Measurements from ENCODE around the gene USP40.

The USP40 gene

GRCh38 chr2:233442028-233442310 is 124.6 kb downstream of the USP40 start:
- DNase-seq: no peak

GRCh38 chr2:233441161-233442027 is 125.2 kb downstream of the USP40 start:
- DNase-seq: no peak

GRCh38 chr2:233440714-233441113 is 125.9 kb downstream of the USP40 start:
- DNase-seq: no peak

DNA sequence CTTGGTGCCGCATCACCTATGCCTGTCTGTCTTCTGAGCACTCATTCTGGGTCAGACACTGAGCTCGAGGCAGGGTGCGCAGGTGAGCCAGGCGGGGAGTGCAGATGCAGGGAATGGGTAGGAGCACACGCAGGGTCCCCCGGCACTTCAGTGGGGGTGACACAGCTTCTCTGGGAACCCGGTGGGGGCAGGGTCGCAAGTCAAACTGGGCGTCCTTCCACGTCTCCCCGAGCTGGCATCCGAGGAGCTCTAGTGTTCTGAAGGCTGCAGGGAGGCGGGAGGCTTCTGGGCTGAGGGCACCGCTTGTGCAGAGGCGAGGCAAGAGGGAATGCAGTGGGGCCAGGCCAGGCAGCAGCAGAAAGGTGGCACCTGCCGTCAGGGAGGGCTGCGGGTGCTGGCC is 126.3 kb downstream of the USP40 start:
- DNase-seq: no peak

- no peak for DNase-seq
Observed at GRCh38 chr2:233439191-233439590, 127.4 kb downstream of the USP40 start.

GRCh38 chr2:233438573-233439147 is 127.9 kb downstream of the USP40 start:
- DNase-seq: no peak

DNA sequence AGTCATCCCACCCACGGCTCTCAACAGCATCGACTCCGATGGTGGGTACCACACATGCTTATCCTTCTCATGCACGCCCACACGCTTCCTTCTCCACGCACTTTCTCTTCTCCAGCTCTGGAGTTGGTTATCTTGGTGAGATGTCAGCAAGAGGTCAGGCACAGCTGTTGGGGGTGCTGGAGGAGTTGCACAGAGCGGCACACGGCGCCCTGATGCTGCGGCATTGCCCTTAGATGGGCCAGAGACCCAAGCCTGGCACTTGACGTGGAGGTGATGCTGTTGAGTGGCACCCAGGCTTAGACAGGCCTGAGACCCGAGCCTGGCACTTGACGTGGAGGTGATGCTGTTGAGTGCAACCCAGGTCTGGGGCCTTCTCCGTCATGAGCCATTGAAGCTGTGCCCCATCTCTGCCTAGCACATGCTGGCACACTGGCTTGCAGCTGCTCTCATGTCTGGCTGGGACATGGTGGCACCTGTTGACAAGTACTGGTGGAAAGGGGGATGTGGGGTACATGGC is 129.1 kb downstream of the USP40 start:
- no peak for DNase-seq

DNA sequence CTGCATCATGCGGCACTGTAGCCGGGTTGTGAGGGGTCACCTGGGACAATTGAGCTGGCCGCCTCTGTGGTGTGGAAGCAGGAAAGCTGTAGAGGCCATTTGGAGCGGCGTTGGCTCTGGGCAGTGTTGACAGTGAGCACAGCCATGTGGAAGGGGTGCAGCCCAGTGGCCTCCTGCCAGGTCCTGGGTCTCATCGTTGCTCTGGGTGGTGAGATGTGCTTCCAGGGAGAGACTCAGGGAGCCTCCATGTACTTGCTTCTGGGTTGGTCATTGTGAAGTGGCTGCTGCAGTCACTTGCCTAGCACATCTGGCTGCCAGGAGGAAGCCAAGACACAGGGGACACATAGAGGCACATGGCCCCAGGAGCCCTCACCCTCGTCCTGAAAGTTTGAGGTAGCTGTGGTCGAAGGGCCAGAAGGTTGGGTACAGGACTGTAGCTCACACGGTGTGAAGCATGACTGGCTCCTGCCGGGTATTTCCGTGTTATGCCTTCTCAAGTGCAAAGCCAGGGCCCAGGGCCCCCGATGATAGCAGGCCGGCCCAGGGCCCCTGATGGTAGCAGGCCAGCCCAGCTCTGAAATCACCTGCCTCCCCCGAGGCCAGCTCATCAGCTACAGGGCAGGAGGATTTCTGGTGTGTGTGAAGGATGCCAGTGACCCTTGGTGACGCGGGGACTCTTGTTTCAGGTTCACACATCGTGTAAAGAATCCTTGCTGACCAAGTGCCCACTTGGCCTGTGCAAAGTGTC is 129.7 kb downstream of the USP40 start:
- DNase-seq: no peak

DNA sequence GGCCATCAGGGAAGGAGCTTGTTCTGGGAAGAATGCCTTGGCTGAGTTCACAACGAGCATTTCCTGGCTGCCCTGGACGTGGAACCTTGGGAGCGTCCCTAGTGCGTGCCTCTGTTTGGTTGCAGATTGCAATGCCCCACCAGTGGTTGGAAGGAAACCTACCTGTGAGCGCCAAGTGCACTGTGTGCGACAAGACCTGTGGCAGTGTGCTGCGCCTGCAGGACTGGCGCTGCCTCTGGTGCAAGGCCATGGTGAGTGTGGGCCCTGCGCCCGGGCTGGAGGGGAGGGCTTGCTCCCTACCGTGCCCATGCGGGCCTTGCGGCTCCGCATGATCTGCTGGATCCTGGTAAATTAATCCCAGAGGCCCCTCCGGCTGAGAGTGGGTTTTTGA is 130.4 kb downstream of the USP40 start:
- DNase-seq: no peak

DNA sequence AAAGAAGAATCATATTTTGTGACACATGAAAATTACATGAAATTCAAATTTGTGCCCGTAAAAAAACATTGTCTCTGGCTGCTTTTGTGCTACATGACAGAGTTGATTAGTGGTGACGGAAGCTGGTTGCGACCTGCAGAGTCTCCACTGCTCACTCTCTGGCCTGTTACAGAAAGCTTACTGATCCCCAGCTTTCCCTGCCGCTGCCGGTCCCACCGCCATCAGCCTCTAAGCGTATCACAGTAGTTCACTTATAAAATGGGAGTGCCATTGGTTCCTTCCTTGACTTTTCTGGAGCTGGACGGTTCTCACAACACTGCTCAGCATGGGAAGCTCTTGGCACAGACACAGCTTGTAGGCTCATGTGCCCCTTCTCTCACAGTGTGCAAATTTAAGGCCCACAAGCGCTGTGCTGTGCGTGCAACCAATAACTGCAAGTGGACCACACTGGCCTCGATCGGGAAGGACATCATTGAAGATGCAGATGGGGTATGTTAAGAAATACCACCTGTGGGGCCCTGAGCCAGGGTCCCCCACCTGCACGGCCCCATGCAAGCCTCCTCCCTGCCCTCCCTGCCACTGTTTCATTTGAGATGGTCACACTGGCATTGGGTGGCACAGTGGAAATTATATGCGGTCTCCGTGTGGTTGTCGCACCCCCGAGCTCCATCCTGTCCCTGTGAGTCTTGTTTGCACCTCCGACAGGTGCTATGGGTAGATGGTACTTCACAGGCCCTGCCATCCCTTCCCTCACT is 131.0 kb downstream of the USP40 start:
- DNase-seq: no peak

GRCh38 chr2:233434666-233435330 is 131.8 kb downstream of the USP40 start:
- no peak for DNase-seq

DNA sequence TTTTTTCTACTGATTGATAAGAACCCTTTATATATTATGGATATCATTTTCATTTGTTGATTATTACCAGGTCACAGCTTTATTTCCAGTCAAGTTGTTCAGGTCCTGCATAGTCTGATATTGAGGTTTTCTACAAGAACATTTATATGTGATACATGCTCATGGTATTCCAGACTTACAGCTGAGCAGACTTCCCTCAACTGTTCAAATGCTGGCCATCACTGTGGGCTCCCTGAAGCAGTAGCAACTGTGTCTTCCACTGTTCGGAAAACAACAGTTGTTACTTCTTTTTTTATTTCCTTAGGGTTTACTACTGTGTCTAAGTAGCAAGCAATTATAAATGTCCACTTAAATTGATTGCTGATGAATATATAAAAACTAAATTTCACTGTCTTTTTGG is 132.8 kb downstream of the USP40 start:
- no peak for DNase-seq

DNA sequence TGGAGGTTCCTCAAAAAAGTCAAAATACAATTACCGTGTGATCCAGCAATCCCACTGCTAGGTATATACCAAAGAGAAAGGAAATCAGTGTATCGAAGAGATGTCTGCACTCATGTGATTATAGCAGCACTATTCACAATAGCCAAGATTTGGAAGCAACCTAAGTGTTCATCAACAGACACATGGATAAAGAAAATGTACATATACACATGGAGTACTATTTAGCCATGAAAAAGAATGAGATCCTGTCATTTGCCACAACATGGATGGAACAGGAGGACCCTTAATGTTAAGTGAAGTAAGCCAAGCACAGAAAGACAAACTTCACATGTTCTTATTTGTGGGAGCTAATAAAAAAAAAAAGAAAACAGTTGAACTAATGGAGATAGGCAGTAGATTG is 133.6 kb downstream of the USP40 start:
- no peak for DNase-seq

- DNase-seq: no peak
Observed at GRCh38 chr2:233430651-233431050, 135.9 kb downstream of the USP40 start.

DNA sequence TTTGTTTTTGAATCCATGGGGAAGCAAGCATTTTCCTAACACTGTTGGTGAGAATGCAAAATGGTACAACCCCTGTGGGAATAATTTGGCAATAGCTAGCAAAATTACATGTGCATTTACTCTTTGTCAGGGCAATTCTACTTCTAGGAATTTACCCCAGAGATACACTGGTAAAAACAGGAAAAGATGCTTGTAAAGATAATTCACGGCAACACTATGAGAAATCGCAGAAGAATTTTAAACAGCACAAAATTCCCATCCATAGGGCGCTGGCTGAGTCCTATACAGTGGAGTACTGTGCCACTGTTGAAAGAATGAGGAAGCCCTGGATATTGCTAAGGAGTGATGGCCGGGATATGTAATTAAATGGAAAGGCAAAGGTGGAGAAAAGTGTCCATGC is 136.5 kb downstream of the USP40 start:
- no peak for DNase-seq

DNA sequence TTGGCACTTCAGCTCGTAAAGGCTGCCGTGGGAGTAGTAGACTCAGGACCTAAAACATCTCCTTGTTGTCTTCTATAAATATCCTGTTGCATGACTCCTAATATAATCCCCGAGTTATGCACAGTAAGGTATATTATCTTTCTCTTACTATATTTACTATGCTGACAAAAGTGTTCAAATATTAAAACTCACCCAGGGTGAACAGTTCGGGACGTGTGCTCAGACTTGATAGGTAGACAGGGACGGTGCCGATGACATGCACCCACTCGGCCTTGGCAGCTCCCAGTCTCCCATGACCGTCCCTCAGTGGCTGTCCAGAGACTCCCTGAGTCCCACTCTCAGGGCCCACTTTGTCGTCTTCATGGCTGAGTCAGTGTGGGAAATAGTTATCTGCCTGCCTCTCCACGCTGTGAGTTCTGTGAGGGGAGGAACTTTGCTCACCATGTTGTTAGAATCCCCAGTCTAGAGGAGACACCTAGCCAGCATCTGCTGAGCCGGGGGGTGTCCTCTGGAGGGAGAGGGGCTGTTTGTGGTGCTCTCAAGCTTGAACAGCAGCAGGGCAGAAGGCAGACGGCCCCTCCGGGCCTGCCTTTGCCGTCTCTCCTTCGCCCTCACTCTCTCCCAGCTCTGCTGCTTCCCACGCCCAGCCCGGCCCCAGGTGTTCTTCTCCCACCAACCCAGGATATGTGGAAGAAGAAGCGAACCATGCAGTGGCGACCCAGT is 137.2 kb downstream of the USP40 start:
- DNase-seq: no peak

DNA sequence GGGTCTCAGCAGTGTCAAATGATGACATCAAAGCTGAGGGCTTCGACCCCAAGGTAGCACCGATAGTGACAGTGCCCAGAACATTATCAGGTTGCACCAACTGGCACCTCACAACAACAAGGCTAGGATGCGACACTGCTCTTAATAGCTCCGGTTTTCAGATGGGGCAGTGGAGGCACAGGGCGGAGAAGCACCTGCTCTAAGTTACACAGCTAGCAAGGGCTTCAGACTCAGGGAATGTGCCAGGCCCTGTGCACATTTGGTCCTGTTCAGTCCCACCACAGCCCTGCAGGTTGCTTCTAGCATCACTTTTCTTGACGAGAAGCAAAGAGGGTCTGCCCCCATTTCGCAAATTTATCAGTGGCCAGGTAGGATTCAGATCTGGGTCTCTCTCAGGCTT is 138.1 kb downstream of the USP40 start:
- DNase-seq: no peak

GRCh38 chr2:233428008-233428407 is 138.6 kb downstream of the USP40 start:
- DNase-seq: no peak

- no peak for DNase-seq
Observed at GRCh38 chr2:233426619-233427342, 139.8 kb downstream of the USP40 start.
